ENCODE data around the gene RNF214. TPM values are rescaled to one million over a fixed set of nuclear protein-coding genes. Genes with fewer than 3 reads are reported as not detected.

RNF214 gene
- total and polyA plus RNA-seq, 2 donors (not counting 1 experiment from before 2014, with no cell fraction given) = 12.1 to 13.4 TPM

DNA sequence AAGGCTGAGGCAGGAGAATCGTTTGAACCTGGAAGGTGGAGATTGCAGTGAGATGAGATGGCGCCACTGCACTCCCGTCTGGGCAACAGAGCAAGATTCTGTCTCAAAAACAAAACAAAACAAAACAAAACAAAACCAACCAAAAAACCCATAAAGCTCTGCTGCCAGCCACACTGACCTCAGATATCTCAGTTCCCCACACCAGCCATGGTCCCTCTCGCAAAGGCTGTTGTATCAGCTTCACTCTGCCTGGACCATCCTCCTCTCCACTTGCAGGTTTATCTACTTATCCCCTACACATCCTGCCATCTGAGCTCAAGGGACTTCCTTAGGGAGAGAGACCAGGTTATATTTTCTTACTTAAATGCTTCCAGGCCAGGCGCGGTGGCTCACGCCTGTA is 69.8 kb downstream of the RNF214 start:
- Histone ChIP-seq H3K9me3 (ENCODE audit: control insufficient read depth, insufficient read depth, low read depth, low read length) (no peaks in the 10 kb centered on the region), H3K9ac (ENCODE audit: insufficient read depth, low read length) (no peak overlapping the region), H3K27ac (ENCODE audit: insufficient read depth, low read length) (no peak overlapping the region), H2AFZ (ENCODE audit: low read length) (no peak overlapping the region), H3K4me1 (ENCODE audit: control insufficient read depth, extremely low read depth, insufficient read depth, low read length) (peaks cover 14% of the 10 kb centered on the region), H3K36me3 (ENCODE audit: control insufficient read depth, insufficient read depth, low read length) (no peaks in the 10 kb centered on the region), H4K20me1 (ENCODE audit: control insufficient read depth, extremely low read depth, insufficient read depth, low read length) (no peaks in the 10 kb centered on the region), H3K4me3 (replicated peaks in 1 of 4; ENCODE audit: control extremely low read depth in 1 of 4, insufficient read depth in 1 of 4, low read depth in 3 of 4, low read length in 4 of 4) (no peak overlapping the region), H3K4me2 (ENCODE audit: extremely low read depth, insufficient read depth, low read length) (no peak overlapping the region), H3K79me2 (ENCODE audit: control insufficient read depth, insufficient read depth, low read length) (no peaks in the 10 kb centered on the region), H3K27me3 (ENCODE audit: control insufficient read depth, insufficient read depth, low read length) (no peaks in the 10 kb centered on the region)
- DNase-seq (ENCODE audit: low read depth in 2 of 2) = no peak
- TF ChIP-seq EZH2 (IDR thresholded peaks at IDR 0.05; ENCODE audit: low read length, missing control alignments) (no peak), CTCF (conservative IDR thresholded peaks at IDR 0.05 in 1 of 2, IDR thresholded peaks at IDR 0.05 in 1 of 2; ENCODE audit: low read depth in 1 of 2, low read length in 2 of 2) (no peak)

DNA sequence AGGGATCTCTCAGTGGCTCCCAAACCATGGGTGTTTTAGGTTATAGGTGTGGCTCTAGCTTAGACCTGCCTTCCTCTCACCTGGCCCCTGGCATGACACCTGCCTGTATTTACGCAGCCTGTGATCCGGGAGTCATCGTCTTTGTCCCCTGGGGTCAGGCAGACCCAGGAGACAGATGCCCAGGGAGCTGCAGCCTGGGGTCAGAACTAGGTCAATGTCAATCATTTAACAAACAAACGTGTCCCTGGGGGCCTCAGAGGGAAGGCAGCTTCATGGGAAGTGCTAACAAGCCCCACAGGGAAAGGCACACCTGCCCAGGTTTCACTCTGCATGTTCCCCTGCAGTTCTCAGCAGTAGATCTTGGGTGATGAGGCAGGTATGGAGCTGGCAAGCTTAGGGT is 70.6 kb downstream of the RNF214 start:
- H4K20me1 ChIP-seq (ENCODE audit: control insufficient read depth, extremely low read depth, insufficient read depth, low read length) = no peaks in the 10 kb centered on the region
- H3K79me2 ChIP-seq (ENCODE audit: control insufficient read depth, insufficient read depth, low read length) = no peaks in the 10 kb centered on the region
- DNase-seq (ENCODE audit: low read depth in 2 of 2) = no peak
- peaks cover 14% of the 10 kb centered on the region for H3K4me1 ChIP-seq (ENCODE audit: control insufficient read depth, extremely low read depth, insufficient read depth, low read length)
- TF ChIP-seq CTCF (conservative IDR thresholded peaks at IDR 0.05 in 1 of 2, IDR thresholded peaks at IDR 0.05 in 1 of 2; ENCODE audit: low read depth in 1 of 2, low read length in 2 of 2) = no peak
- TF ChIP-seq EZH2 (IDR thresholded peaks at IDR 0.05; ENCODE audit: low read length, missing control alignments) = no peak
- H3K9me3 ChIP-seq (ENCODE audit: control insufficient read depth, insufficient read depth, low read depth, low read length) = no peaks in the 10 kb centered on the region
- H3K27ac ChIP-seq (ENCODE audit: insufficient read depth, low read length) = no peak overlapping the region
- H2AFZ ChIP-seq (ENCODE audit: low read length) = no peak overlapping the region
- no peaks in the 10 kb centered on the region for H3K27me3 ChIP-seq (ENCODE audit: control insufficient read depth, insufficient read depth, low read length)
- H3K36me3 ChIP-seq (ENCODE audit: control insufficient read depth, insufficient read depth, low read length) = no peaks in the 10 kb centered on the region
- H3K9ac ChIP-seq (ENCODE audit: insufficient read depth, low read length) = no peak overlapping the region
- no peak overlapping the region for H3K4me3 ChIP-seq (replicated peaks in 1 of 4; ENCODE audit: control extremely low read depth in 1 of 4, insufficient read depth in 1 of 4, low read depth in 3 of 4, low read length in 4 of 4)
- H3K4me2 ChIP-seq (ENCODE audit: extremely low read depth, insufficient read depth, low read length) = no peak overlapping the region

DNA sequence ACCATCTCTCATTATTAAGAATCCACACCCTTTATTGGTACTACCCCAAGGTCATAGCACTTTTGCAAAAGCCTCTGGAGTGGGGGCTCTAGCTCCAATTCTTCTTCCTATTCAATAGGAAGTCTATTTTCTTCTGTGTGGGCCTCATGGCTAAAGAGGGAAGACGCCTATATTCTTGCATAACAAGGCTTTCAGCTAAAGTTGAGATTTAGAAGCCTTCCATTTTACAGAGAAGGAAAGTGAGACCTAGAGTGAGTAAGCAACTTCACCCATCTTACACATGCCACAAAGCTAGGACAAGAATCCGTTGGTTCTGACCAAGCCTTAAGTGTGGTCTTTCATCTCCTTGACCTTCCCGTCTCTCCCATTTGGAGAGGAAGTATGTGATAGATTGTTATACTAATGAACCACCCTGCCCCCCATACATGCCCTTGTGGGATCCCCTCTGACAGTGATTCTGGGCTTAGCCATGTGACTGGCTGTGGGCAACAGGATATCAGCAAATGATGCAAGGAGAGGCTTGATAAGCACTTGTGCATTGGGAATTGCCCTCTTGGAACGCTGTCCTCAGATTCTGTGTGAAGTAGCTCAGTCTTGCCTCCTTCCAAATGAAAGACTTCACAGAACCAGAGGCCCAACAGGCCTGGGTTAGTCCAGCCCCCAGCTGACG is 71.3 kb downstream of the RNF214 start:
- Histone ChIP-seq H3K9me3 (ENCODE audit: control insufficient read depth, insufficient read depth, low read depth, low read length) (no peaks in the 10 kb centered on the region), H3K4me1 (ENCODE audit: control insufficient read depth, extremely low read depth, insufficient read depth, low read length) (peaks cover 14% of the 10 kb centered on the region), H3K27ac (ENCODE audit: insufficient read depth, low read length) (no peak overlapping the region), H3K79me2 (ENCODE audit: control insufficient read depth, insufficient read depth, low read length) (no peaks in the 10 kb centered on the region), H3K4me2 (ENCODE audit: extremely low read depth, insufficient read depth, low read length) (no peak overlapping the region), H3K9ac (ENCODE audit: insufficient read depth, low read length) (no peak overlapping the region), H4K20me1 (ENCODE audit: control insufficient read depth, extremely low read depth, insufficient read depth, low read length) (no peaks in the 10 kb centered on the region), H2AFZ (ENCODE audit: low read length) (no peak overlapping the region), H3K27me3 (ENCODE audit: control insufficient read depth, insufficient read depth, low read length) (no peaks in the 10 kb centered on the region), H3K36me3 (ENCODE audit: control insufficient read depth, insufficient read depth, low read length) (no peaks in the 10 kb centered on the region), H3K4me3 (replicated peaks in 1 of 4; ENCODE audit: control extremely low read depth in 1 of 4, insufficient read depth in 1 of 4, low read depth in 3 of 4, low read length in 4 of 4) (no peak overlapping the region)
- TF ChIP-seq EZH2 (IDR thresholded peaks at IDR 0.05; ENCODE audit: low read length, missing control alignments) (no peak), CTCF (conservative IDR thresholded peaks at IDR 0.05 in 1 of 2, IDR thresholded peaks at IDR 0.05 in 1 of 2; ENCODE audit: low read depth in 1 of 2, low read length in 2 of 2) (no peak)
- no peak for DNase-seq (ENCODE audit: low read depth in 2 of 2)
